GM18508 (cell line): ENCODE measurements around the gene ANKRD24.
"Not testable (repeated sequence)": the region's sequence is repeated elsewhere in the genome, so short reads cannot be mapped to it uniquely, and the experiment has no call there.

Experiments used
- ATAC-seq: cut with Tn5 transposase; IDR thresholded peaks from one replicate; pipeline ENCODE4 v1.9.1; 2021; ENCODE audit warnings: moderate number of reproducible peaks; ENCODE audit not compliant: insufficient read depth, unreplicated experiment

The ANKRD24 gene

GRCh38 chr19:4172861-4173473, 9.5 kb upstream of the ANKRD24 start:
- ATAC-seq: no peak

GRCh38 chr19:4173479-4174212, 8.8 kb upstream of the ANKRD24 start:
- ATAC-seq: no peak

- ATAC-seq: no peak
These were observed 8.1 kb upstream of the ANKRD24 start for GRCh38 chr19:4174213-4174894.

GRCh38 chr19:4174895-4175668, 7.4 kb upstream of the ANKRD24 start:
- ATAC-seq: no peak

- no peak for ATAC-seq
These were observed 6.9 kb upstream of the ANKRD24 start for GRCh38 chr19:4175669-4175931.

GRCh38 chr19:4177146-4177545, 5.3 kb upstream of the ANKRD24 start:
- ATAC-seq: no peak

GRCh38 chr19:4178990-4179389, 3.5 kb upstream of the ANKRD24 start:
- no peak for ATAC-seq

- ATAC-seq: no peak
These were observed 1.4 kb upstream of the ANKRD24 start for GRCh38 chr19:4181053-4181508.

- ATAC-seq: no peak
These were observed 1.7 kb downstream of the ANKRD24 start for GRCh38 chr19:4183967-4184717.

- ATAC-seq: no peak
These were observed 2.3 kb downstream of the ANKRD24 start for GRCh38 chr19:4184718-4185352.

- no peak for ATAC-seq
These were observed 3.1 kb downstream of the ANKRD24 start for GRCh38 chr19:4185413-4186086.

GRCh38 chr19:4186087-4186993, 3.9 kb downstream of the ANKRD24 start:
- no peak for ATAC-seq

- ATAC-seq: no peak
These were observed 5.0 kb downstream of the ANKRD24 start for GRCh38 chr19:4187313-4188122.

- ATAC-seq: no peak
These were observed 7.2 kb downstream of the ANKRD24 start for GRCh38 chr19:4189641-4190040.

GRCh38 chr19:4192537-4192936, 10.0 kb downstream of the ANKRD24 start:
- ATAC-seq: not testable (repeated sequence)

- no peak for ATAC-seq
These were observed 11.9 kb downstream of the ANKRD24 start for GRCh38 chr19:4194353-4194752.

GRCh38 chr19:4196009-4196408, 13.5 kb downstream of the ANKRD24 start:
- no peak for ATAC-seq
